GM13977 (cell line): ENCODE measurements around the gene SUSD4.

ENCODE experiments used
- DNase-seq: peaks from one replicate; pipeline ENCODE4 v3.0.0; 2012; ENCODE audit warnings: low spot score
- in situ Hi-C: fragments of 300-500 bp; cut with MboI; formaldehyde crosslinking; loops from one replicate; pipeline ENCODE4 v1.12.0; 2022; ENCODE audit warnings: low sequenced_read_pairs, low pct_unique_long_range_greater_than_20kb, mixed read lengths, inconsistent platforms; ENCODE audit not compliant: unreplicated experiment
- TF ChIP-seq, protein P1 (sequence below): IDR thresholded peaks from 2 replicates; pipeline ENCODE4 v1.5.1; 2012; ENCODE audit warnings: mild to moderate bottlenecking, control low read depth; ENCODE audit not compliant: insufficient read depth; ENCODE audit errors: extremely low read depth, missing control alignments

SUSD4 gene

DNA sequence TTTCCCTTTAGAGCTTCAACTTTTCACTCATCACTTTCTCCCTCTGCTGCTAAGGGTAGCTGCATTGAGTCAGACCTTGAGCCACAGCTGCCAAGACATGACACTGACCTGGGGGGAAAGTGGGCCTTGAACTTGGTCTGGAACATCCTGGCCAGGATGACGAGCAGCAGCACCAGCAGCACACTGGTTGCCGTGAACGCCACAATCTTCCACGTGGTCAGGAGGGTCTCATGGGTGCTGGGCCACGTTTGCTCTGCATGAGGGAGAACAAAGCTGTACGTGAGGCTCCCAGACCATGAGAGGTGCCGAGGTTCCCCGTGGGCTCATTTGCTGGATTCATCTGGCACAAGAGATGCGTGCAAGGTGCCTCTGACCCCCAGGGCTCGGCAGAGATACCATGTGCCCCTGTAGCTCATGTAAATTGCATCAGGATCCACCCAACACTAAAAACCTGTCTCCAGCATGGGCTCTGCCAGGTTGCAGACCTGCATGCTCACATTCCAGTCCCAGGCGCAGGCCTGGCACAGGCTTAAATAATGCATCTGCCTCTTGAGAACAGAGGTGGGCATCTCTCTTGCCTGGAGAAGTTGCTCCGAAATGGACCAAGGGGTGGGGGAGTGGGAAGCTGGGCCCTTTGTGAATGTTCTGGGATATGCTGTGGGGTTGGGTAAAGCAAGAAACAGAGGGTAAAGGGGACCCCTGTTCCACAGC, 136.3 kb downstream of the SUSD4 start:
- DNase-seq = no peak
- TF ChIP-seq, protein P1, sequence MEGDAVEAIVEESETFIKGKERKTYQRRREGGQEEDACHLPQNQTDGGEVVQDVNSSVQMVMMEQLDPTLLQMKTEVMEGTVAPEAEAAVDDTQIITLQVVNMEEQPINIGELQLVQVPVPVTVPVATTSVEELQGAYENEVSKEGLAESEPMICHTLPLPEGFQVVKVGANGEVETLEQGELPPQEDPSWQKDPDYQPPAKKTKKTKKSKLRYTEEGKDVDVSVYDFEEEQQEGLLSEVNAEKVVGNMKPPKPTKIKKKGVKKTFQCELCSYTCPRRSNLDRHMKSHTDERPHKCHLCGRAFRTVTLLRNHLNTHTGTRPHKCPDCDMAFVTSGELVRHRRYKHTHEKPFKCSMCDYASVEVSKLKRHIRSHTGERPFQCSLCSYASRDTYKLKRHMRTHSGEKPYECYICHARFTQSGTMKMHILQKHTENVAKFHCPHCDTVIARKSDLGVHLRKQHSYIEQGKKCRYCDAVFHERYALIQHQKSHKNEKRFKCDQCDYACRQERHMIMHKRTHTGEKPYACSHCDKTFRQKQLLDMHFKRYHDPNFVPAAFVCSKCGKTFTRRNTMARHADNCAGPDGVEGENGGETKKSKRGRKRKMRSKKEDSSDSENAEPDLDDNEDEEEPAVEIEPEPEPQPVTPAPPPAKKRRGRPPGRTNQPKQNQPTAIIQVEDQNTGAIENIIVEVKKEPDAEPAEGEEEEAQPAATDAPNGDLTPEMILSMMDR = no peak
- in situ Hi-C loops = no loop called here

DNA sequence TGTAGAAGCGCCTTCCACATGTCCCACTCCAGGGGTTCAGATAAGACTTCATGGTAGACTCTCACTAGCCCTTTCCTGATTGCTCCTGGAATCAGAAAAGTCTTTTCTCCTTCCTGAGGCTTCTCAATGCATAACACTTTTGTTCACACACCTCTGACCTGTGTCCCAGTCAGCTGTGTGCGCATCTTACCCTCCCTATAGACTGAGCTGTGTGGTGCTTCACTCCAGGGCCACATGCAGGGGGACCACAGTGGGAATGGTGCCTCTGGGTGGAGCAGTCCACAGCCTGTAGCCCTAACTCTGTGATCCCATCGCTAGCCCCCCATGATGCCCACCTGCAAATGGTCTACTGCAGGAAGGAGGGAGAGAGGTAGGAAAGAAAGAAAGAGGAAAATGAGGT, 136.9 kb downstream of the SUSD4 start:
- DNase-seq = no peak
- TF ChIP-seq, protein P1 = no peak
- in situ Hi-C loops = no loop called here

DNA sequence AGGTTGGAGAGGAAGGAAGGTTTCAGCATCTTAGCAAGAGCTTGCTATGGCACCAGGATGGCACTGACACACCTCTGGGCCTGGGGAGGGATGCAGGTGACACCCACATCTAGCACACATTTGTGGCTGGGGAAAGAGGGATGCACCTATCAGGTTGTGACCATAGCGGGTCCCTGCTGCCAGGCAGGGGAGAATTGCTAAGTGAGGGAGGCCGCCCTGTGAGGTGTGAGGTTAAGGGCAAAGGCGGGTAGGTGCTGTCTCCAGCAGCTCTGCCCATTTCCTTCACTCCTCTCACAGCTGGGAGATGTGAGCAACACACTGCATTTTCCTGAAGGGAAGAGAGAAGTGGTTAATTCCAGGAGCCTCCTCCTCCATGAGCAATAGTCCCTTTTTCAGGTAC, 137.7 kb downstream of the SUSD4 start:
- no peak for DNase-seq
- TF ChIP-seq, protein P1 = no peak
- in situ Hi-C loops = no loop called here

DNA sequence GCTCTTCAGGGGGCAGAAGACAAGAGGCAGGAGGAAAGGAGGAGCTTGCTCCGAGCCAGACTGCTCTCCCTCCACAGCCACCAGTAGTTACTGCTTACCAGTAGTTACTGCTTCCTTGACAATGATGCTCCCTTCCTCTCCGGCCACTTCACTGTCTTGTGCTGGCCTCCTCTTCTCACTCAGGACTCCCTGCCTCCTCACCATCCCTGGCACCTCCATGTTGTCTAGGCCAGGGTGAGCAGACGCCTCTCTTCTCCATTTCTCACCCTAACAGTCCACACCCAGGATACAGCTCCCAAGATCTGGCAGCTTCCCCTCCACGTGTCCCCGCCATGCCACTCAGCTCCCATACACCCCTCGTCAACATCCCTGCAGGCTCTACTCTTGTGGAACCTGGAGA, 138.5 kb downstream of the SUSD4 start:
- DNase-seq = no peak
- in situ Hi-C loops = no loop called here
- TF ChIP-seq, protein P1 = no peak

DNA sequence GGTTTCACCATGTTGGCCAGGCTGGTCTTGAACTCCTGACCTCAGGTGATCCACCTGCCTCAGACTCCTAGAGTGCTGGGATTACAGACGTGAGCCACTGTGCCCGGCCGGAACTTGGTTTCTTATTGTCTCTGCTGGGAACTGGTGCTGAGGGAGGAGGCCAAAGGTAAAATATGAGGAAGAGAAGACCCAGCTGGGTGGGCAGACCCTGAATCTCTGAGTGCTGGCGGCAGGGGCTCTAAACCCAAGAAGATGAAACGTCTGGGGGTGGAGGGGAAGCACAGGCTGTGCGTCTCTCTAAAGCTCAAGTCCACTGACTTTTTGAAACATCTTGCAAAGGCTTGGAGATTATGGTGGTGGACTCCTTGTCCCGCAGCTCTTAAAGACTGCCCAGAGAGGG, 138.9 kb downstream of the SUSD4 start:
- TF ChIP-seq, protein P1 = no peak
- in situ Hi-C loops = no loop called here

DNA sequence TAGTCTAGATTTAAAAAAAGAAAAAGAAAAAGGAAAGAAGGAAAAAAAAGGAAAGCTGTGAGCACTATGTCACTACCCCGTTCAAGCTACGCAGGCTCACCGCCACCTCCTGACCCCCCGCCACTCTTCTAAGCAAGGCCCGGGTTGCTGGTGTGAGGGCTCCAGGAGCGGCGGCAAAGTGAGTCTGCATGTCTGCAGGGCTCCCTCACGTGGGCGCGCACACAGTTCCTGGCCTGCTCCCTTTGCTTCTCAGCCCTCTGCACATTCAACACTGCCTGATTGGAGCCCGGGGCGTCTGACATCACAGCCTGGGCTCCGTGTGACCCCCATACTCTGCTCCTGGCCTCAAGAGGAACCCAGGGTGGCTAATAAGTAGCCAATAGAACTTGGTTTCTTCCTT, 139.5 kb downstream of the SUSD4 start:
- in situ Hi-C loops = no loop called here
- no peak for DNase-seq
- TF ChIP-seq, protein P1 = no peak

More for the DNA sequence above, 138.9 kb downstream of the SUSD4 start:
- DNase-seq = no peak
